Activated CD4-positive, CD25-positive, alpha-beta regulatory T cell treated with anti-CD3 and anti-CD28 coated beads, Interleukin-2, amount 50 U/mL, for 16 hours (primary cell): ENCODE results near the gene ANKS6.

ENCODE experiments used
- DNase-seq: peaks from one replicate; pipeline ENCODE4 v3.0.0-alpha.2; 2020; ENCODE audit warnings: low read depth, low spot score

ANKS6 gene

GRCh38 chr9:98791608-98792490, 4.5 kb downstream of the ANKS6 start:
- no peak for DNase-seq

DNA sequence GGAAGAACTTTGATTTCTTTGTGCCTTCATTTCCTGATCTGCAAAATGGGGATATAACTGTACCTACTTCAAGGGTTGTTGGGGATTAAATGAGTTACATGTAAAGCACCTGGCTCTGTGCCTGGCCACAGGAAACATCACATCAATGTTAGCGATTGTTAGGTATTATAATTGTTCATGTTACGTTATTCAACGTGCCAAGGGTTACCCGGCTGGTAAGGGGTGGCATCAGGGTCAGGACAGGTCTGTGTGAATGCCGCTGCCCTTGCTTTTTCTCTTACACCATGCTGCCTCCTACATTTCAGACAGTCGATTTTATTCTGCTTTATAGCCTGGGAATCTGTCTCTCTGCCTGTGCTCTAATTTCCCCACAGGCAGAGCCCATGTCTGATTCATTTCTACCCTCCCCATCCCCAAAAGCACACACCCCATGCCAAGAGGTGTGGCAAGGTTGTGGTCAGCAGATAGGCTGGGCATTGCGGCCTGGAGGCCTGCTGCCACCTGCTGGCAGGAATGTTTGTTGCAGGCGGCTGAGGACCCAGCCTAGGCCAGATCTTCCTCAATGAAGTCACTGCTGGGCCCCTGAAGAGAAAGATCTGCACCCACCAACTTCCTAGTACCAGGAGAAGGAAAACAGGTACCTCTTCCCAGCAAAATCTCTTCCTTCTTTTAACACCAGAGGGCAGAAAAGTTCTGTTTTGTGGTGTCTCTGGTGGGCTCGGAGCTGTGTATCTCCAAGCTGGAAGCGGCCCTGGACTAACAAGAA, 5.3 kb downstream of the ANKS6 start:
- no peak for DNase-seq

DNA sequence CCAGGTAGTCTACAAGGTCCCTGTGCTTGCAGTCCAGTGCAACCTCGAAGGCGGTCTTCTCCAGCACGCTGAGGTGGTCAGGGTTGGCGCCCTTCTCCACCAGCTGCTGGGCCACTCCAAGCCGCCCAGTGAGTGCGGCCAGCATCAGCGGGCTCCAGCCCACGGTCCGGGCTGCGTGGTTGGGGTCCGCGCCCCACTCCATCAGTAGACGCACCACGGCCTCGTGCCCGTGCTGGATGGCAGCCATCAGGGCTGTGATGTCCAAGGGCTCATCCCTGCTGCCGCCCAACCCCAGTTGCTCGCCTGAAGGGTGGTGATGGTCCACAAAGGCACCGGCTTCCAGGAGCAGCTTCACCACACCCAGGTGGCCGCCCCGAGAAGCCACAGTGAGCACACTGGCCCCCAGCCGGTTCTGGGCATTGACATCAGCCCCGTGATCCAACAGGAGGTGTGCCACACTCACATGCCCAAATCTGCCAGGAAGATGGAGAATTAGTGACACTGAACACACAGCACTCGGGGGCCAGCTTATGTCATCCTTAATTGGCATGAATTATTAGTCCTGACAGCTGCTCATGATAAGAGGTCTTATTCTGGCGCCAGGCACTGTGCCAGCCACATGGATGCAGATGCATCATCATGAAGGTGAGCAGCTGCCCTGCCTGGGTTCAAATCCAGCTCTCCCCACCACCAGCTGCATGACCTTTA, 6.1 kb downstream of the ANKS6 start:
- no peak for DNase-seq

DNA sequence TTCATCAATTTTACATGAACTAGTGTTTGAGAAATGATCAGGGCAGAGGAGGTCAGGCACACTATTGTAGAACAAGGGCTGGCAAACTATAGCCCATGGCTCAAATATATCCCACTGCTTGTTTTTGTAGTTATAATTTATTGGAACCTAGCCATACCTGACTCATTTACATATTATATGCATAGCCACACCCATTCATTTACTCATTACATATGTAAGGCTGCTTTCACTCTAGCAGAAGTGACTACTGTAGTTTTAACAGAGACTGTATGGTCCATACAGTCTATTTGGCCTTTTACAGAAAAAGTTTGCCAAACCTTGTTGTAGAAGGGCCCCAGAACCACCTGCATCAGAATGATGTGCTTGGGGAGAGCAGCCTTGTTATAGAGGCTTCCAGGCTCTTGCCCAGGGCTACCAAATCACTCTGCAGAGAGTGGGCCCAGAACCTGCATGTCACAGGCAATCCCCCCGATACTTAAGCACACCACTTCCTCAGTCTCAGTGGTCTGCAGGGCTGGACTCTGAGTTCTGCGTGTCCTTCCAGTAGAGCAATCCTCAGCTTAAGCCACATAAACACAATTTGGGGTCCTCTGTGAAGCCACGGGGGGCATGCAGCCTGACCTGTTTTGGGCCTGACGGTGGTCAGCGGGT, 6.7 kb downstream of the ANKS6 start:
- DNase-seq, result no peak

DNA sequence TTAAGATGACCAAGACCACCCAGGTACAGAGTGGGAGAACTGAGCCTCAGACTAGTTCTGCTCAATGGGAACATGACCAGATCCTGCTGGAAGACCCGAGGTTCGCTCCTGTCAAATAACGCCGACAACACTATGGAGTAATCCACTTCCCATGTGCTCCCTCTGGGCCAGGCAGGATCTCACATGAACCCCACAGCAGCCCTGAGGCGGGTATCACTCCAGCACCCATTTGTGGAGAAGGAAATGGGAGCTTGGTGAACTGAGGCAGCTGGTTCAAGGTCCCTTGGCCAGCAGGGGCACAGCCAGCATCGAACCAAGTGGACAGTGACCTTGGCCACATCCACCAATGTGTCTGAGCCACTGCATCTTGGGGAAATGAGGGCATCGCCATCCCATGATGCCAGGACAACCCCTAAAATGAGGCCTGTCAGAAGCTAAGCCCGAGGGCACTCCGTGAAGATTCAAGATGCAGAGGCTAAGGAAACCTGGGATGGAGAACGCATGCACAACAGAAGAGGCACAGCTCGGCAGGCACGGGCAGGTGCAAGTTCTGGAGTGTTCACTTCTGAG, 8.5 kb downstream of the ANKS6 start:
- DNase-seq, result no peak

- no peak for DNase-seq
Measured at GRCh38 chr9:98786750-98787510, 9.4 kb downstream of the ANKS6 start.

- DNase-seq, result no peak
Measured at GRCh38 chr9:98784831-98785806, 11.2 kb downstream of the ANKS6 start.

DNA sequence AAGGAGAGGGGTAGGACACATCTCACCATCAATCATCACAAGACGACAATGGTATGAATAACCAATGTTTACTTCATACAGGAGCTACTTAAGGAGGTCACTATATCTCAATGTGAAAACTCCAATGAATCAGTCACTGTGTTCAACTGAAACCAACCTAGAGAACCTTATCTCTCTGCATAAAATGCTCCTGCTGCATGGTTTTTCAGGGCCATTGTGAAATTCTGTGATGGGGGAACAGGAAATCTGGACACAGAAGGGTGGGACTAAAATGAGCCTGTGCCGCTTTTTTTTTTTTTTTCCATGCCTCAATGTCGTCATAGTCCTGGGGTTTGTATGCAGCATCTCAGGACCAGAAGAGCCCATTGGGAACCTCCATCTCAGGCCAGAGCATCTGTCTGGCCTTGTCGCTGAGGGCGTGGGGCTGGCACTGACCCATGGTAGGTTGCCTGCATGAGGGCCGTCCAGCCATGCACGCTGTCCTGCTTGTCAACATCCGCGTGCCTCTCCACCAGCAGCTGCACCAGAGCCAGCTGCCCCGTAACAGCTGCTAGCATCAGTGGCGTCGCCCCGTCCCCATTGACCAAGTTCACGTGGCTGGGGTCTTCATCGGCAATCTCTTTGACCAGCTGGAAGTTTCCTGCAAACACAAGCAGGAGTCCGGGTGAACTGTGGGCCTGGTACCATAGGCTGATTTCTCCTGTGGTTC, 12.7 kb downstream of the ANKS6 start:
- no peak for DNase-seq

- DNase-seq, result no peak
Measured at GRCh38 chr9:98781588-98782383, 14.6 kb downstream of the ANKS6 start.

- DNase-seq, result no peak
Measured at GRCh38 chr9:98780059-98780749, 16.2 kb downstream of the ANKS6 start.

DNA sequence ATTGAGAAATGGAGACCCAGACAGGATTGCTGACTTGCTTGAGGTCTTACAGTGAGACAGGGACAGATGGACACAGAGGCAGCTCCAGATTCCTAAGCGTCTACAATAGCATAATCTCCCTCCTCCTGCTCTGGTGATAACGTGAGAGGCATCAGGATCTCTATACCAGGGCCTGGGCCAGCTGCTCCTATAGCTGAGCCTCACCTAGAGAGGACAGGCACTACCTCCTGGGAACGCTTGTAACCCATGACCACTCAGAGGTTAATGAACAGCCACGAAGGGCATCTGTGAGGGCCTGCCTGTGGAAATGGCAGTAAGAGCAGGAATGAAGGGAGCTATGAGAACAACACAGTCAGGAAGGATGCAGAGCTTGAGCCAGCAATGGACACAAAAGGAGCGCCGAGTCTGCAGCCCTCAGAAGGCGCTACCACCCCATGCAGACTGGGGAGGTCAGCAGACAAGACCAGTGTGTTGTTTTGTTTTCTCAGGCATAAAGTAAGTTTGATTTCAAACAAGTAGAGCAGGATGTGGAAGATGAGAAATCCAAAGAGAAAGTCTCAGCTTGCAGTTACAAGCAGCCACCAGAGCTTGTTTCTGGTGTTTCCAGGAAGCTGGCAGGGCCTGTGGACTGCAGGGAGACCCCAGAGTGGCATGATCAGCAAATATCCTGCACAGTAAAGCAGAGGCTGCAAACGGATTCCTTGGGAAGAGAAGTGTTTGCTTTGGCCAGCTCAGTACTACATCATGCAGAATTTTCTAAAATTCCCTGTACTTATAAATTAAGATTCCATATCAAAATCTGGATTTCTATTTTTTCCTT, 17.4 kb downstream of the ANKS6 start:
- DNase-seq, result no peak

- DNase-seq, result no peak
Measured at GRCh38 chr9:98778251-98778650, 18.1 kb downstream of the ANKS6 start.

DNA sequence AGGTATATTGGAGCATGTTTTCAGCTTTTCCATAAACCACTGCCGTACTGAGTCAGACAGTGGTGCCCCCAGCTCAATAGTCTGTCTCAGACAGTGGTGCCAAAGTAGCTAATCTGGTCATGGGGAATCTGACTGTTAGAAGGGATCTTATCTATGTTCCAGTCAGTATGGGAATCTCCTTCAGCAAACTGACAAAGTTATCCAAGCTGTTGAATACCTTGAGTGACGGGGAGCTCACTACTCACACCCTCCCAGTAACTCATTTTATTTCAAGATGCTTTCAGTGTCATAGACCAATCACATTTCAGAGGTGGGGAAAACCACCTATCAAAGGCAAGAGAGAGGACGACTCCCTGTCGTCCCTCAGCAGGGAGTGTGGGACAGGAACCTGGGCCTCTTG, 18.7 kb downstream of the ANKS6 start:
- no peak for DNase-seq

DNA sequence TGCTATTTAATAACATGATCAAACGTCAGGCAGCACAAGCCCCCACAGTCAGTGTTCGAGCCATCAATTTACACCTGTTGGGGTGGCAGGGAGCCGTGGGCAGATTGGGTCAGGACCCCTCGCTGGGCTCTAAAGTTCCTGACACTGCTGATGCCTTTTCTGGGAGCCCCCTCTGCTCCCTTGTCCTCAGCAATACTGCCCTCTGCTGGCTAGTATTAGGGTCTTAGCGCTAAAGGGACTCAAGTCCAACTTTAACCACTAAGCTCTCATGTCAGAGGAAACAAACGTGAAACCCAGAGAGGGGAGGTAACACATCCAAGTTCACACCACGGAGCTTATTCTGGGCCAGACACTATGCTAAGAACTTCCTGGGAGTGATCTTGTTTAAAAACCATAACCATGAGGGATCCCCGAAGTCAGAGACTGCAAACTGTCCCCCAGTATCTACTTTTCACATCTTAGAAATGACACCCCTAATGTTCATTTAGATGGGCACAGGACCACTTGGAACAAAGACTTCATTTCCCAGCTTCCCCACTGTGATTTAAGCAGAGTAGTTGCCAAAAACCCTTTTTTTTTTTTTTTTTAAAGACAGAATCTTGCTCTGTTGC, 20.4 kb downstream of the ANKS6 start:
- no peak for DNase-seq

DNA sequence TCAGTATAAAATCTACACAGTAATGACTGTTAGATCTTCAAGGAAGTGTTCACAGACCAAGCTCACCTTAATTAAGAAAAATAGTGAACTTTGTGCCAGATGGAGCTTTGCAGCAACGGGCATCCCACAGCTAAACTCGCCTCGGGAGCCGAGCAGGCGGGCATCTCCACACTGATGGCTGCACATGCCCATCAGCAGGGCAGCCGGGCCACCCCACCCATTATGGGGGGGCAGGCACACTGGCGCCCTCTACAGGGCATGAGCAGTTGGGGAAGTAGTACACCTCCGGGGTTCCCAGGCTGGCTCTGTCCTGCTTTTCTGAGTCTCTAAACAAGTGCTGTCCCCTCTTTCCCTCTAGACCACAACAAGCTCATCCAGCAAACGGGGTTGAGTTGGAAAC, 21.6 kb downstream of the ANKS6 start:
- no peak for DNase-seq

DNA sequence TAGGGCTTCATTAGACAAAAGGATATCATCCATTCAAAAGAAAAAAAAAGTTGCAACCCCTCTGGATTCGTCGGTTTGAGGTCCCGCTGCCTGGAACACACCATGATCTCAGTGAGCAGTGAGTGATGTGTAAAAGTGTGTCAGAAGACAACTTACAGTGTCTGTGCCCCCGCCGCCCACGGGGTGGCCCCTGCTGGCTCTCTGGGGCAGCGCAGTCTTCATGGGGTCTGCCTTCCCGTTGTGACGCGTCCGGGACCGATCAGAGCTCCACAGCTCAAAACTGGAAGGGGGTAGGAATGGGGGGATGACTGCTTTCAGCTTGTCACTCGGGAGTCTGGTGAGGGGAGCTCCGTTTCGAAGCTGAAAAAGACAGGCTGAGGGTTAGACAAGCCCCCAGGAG, 22.6 kb downstream of the ANKS6 start:
- no peak for DNase-seq
